ENCODE measurements around the gene KRTAP12-3.
"Not testable (repeated sequence)": the region's sequence is repeated elsewhere in the genome, so short reads cannot be mapped to it uniquely, and the experiment has no call there.

The KRTAP12-3 gene

GRCh38 chr21:44639331-44639655, 18.4 kb upstream of the KRTAP12-3 start:
- ChIA-PET POLR2A (no interaction called here), CTCF (no interaction called here)
- no peak for TF ChIP-seq HDGF (IDR thresholded peaks at IDR 0.05; ENCODE audit: borderline replicate concordance)
- no peak for TF ChIP-seq SUZ12 (IDR thresholded peaks at IDR 0.05)
- no peak for TF ChIP-seq FOXA1 (IDR thresholded peaks at IDR 0.05)
- TF ChIP-seq TARDBP (IDR thresholded peaks at IDR 0.05), result no peak
- no peak for TF ChIP-seq ZNF384 (IDR thresholded peaks at IDR 0.05)
- no peak for TF ChIP-seq NFRKB (IDR thresholded peaks at IDR 0.05)
- TF ChIP-seq SP1 (IDR thresholded peaks at IDR 0.05), result no peak
- no peak for TF ChIP-seq LEF1 (IDR thresholded peaks at IDR 0.05; ENCODE audit: borderline replicate concordance)
- no peak for TF ChIP-seq FOXM1 (IDR thresholded peaks at IDR 0.05; ENCODE audit: borderline replicate concordance)
- TF ChIP-seq ARNT (IDR thresholded peaks at IDR 0.05), result no peak
- TF ChIP-seq ELF4 (IDR thresholded peaks at IDR 0.05), result no peak
- TF ChIP-seq PKNOX1 (IDR thresholded peaks at IDR 0.05), result no peak
- no peak for DNase-seq (ENCODE audit: extremely low spot score)

- POLR2A ChIA-PET, result no interaction called here
- DNase-seq (ENCODE audit: extremely low spot score), result no peak
- CTCF ChIA-PET, result no interaction called here
- TF ChIP-seq SP1 (IDR thresholded peaks at IDR 0.05) (no peak), ZNF384 (IDR thresholded peaks at IDR 0.05) (no peak), ARNT (IDR thresholded peaks at IDR 0.05) (no peak)
Observed at GRCh38 chr21:44640761-44641160, 17.0 kb upstream of the KRTAP12-3 start.

- POLR2A ChIA-PET, result no interaction called here
- CTCF ChIA-PET, result no interaction called here
- DNase-seq (ENCODE audit: extremely low spot score), result no peak
- TF ChIP-seq ELF4 (IDR thresholded peaks at IDR 0.05) (no peak), HDGF (IDR thresholded peaks at IDR 0.05; ENCODE audit: borderline replicate concordance) (no peak)
Observed at GRCh38 chr21:44643741-44644310, 13.9 kb upstream of the KRTAP12-3 start.

GRCh38 chr21:44644878-44645277, 12.9 kb upstream of the KRTAP12-3 start:
- CTCF ChIA-PET, result no interaction called here
- TF ChIP-seq CTBP1 (IDR thresholded peaks at IDR 0.05; ENCODE audit: borderline replicate concordance) (no peak), TARDBP (IDR thresholded peaks at IDR 0.05) (no peak), L3MBTL2 (conservative IDR thresholded peaks at IDR 0.05) (no peak), NFRKB (IDR thresholded peaks at IDR 0.05) (no peak)
- POLR2A ChIA-PET, result no interaction called here

GRCh38 chr21:44646366-44647221, 11.1 kb upstream of the KRTAP12-3 start, which contains the start of gene KRTAP10-11:
Gene KRTAP10-11, plus strand, starts transcription at chr21:44646414. Its CDS starts 45 bp downstream, at chr21:44646459.
- DNase-seq (ENCODE audit: extremely low spot score); POLR2A ChIA-PET; CTCF ChIA-PET: not testable (repeated sequence)

More at GRCh38 chr21:44644878-44645277, 12.9 kb upstream of the KRTAP12-3 start:
- DNase-seq (ENCODE audit: extremely low spot score), result no peak

- CTCF ChIA-PET, result no interaction called here
- no peak for TF ChIP-seq CTBP1 (IDR thresholded peaks at IDR 0.05; ENCODE audit: borderline replicate concordance)
- TF ChIP-seq TARDBP (IDR thresholded peaks at IDR 0.05), result no peak
- TF ChIP-seq L3MBTL2 (conservative IDR thresholded peaks at IDR 0.05), result no peak
- no peak for TF ChIP-seq PKNOX1 (IDR thresholded peaks at IDR 0.05)
- no peak for TF ChIP-seq FOXK2 (IDR thresholded peaks at IDR 0.05)
- TF ChIP-seq ELF4 (IDR thresholded peaks at IDR 0.05), result no peak
- no peak for TF ChIP-seq HDGF (IDR thresholded peaks at IDR 0.05; ENCODE audit: borderline replicate concordance)
- no peak for TF ChIP-seq BHLHE40 (IDR thresholded peaks at IDR 0.05; ENCODE audit: borderline replicate concordance)
- TF ChIP-seq FOXM1 (IDR thresholded peaks at IDR 0.05; ENCODE audit: borderline replicate concordance), result no peak
- no peak for TF ChIP-seq SUZ12 (IDR thresholded peaks at IDR 0.05)
- TF ChIP-seq ZNF384 (IDR thresholded peaks at IDR 0.05), result no peak
- TF ChIP-seq NFRKB (IDR thresholded peaks at IDR 0.05), result no peak
- no peak for TF ChIP-seq FOXA1 (IDR thresholded peaks at IDR 0.05)
- TF ChIP-seq ARNT (IDR thresholded peaks at IDR 0.05), result no peak
- no peak for TF ChIP-seq LEF1 (IDR thresholded peaks at IDR 0.05; ENCODE audit: borderline replicate concordance)
- TF ChIP-seq SP1 (IDR thresholded peaks at IDR 0.05), result no peak
- POLR2A ChIA-PET, result no interaction called here
- no peak for DNase-seq (ENCODE audit: extremely low spot score)
Observed at GRCh38 chr21:44647222-44647552, 10.5 kb upstream of the KRTAP12-3 start.

GRCh38 chr21:44648557-44649311, 9.0 kb upstream of the KRTAP12-3 start:
- TF ChIP-seq L3MBTL2 (conservative IDR thresholded peaks at IDR 0.05) (no peak), FOXK2 (IDR thresholded peaks at IDR 0.05) (no peak), FOXM1 (IDR thresholded peaks at IDR 0.05; ENCODE audit: borderline replicate concordance) (no peak), PKNOX1 (IDR thresholded peaks at IDR 0.05) (no peak), NFRKB (IDR thresholded peaks at IDR 0.05) (no peak), TARDBP (IDR thresholded peaks at IDR 0.05) (no peak), ARNT (IDR thresholded peaks at IDR 0.05) (no peak), ELF4 (IDR thresholded peaks at IDR 0.05) (no peak), CTBP1 (IDR thresholded peaks at IDR 0.05; ENCODE audit: borderline replicate concordance) (no peak)
- POLR2A ChIA-PET, result no interaction called here
- CTCF ChIA-PET, result no interaction called here
- DNase-seq (ENCODE audit: extremely low spot score), result no peak

Measured in HEK293T (cell line).